Endothelial cell of umbilical vein (primary cell): ENCODE results near the gene C12orf43. TPM values are rescaled to one million over a fixed set of nuclear protein-coding genes. Genes with fewer than 3 reads are reported as not detected.

Experiments used
- BruUV-seq: library from RNA; stranded (reverse); fragments of 400-500 nt; replicated peaks from 2 replicates; lab custom pipeline; 2021; lab: Mats Ljungman, UMichigan
- CTCF ChIA-PET: fragments of 300-600, 350-600 bp; sonication (Branson Sonifier 250); formaldehyde crosslinking; loops from one replicate; lab custom pipeline; 2021; ENCODE audit warnings: antibody characterized with exemption, inconsistent platforms; lab: Charles Lee
- POLR2A ChIA-PET: fragments of 300-600, 350-600 bp; sonication (Branson Sonifier 250); formaldehyde crosslinking; loops from one replicate; lab custom pipeline; 2021; ENCODE audit warnings: antibody characterized with exemption, inconsistent platforms; lab: Charles Lee
- DNase-seq: peaks from one replicate; pipeline ENCODE4 v3.0.0-alpha.2; 2011; ENCODE audit warnings: low read depth, low spot score
- FAIRE-seq: peaks from 2 replicates; lab custom pipeline; 2011; peaks lifted over from hg19 to GRCh38; lab: Jason Lieb, UNC
- H2AFZ ChIP-seq: 2 replicates; pipeline ENCODE4 v1.6.0; 2012; ENCODE audit warnings: low read depth, low read length, control low read depth, inconsistent platforms
- H3K27ac ChIP-seq: 2 replicates; pipeline ENCODE4 v1.5.1; 2011; ENCODE audit warnings: low read depth, mild to moderate bottlenecking, control low read depth, low read length, moderate library complexity; ENCODE audit not compliant: insufficient read depth
- H3K27me3 ChIP-seq, 2 experiments: 2 replicates each; pipeline versions ENCODE4 v1.6.0 to v1.6.1; 2011; ENCODE audit warnings: low read length in 2 of 2, mixed read lengths in 1 of 2; ENCODE audit not compliant: control insufficient read depth in 2 of 2, insufficient read depth in 2 of 2
- H3K36me3 ChIP-seq, 2 experiments: 2 replicates in 1 of 2; 3 replicates in 1 of 2; pipeline ENCODE4 v1.5.1; 2011; ENCODE audit warnings: low read length in 2 of 2, mild to moderate bottlenecking in 1 of 2, moderate library complexity in 1 of 2; ENCODE audit not compliant: control insufficient read depth in 2 of 2, insufficient read depth in 2 of 2; ENCODE audit errors: extremely low read depth in 1 of 2
- H3K4me1 ChIP-seq: 3 replicates; pipeline ENCODE4 v1.5.1; 2011; ENCODE audit warnings: mild to moderate bottlenecking, low read length; ENCODE audit not compliant: control insufficient read depth, insufficient read depth; ENCODE audit errors: extremely low read depth
- H3K4me2 ChIP-seq: 2 replicates; pipeline ENCODE4 v1.6.1; 2011; ENCODE audit warnings: low read length, control low read depth, mixed read lengths; ENCODE audit not compliant: insufficient read depth
- H3K4me3 ChIP-seq, 3 experiments: fragments of 200-600 bp in 1 of 3; sonication (generic), shearing (Covaris generic) in 1 of 3; replicated peaks in 1 of 3; 2 replicates each; pipeline ENCODE4 v1.5.1; 2011 to 2016; ENCODE audit warnings: control low read depth in 3 of 3, low read length in 3 of 3, mild to moderate bottlenecking in 2 of 3, inconsistent platforms in 1 of 3, low read depth in 1 of 3, moderate library complexity in 1 of 3; ENCODE audit not compliant: insufficient read depth in 1 of 3
- H3K79me2 ChIP-seq: 2 replicates; pipeline ENCODE4 v1.6.0; 2012; ENCODE audit warnings: low read length, inconsistent platforms; ENCODE audit not compliant: control insufficient read depth, insufficient read depth
- H3K9ac ChIP-seq: replicated peaks from 2 replicates; pipeline ENCODE3; 2011; ENCODE audit warnings: low read length, control low read depth; ENCODE audit not compliant: insufficient read depth; ENCODE audit errors: extremely low read depth
- H3K9me1 ChIP-seq: replicated peaks from 3 replicates; pipeline ENCODE4 v1.6.0; 2011; ENCODE audit warnings: mild to moderate bottlenecking, low read length; ENCODE audit not compliant: control insufficient read depth, insufficient read depth; ENCODE audit errors: extremely low read depth
- H3K9me3 ChIP-seq: replicated peaks from 2 replicates; pipeline ENCODE4 v1.5.1; 2012; ENCODE audit warnings: low read length, inconsistent platforms; ENCODE audit not compliant: control insufficient read depth, insufficient read depth
- H4K20me1 ChIP-seq: replicated peaks from 2 replicates; pipeline ENCODE3; 2011; ENCODE audit warnings: mild to moderate bottlenecking, low read length; ENCODE audit not compliant: control insufficient read depth, insufficient read depth; ENCODE audit errors: extremely low read depth
- CTCF ChIP-seq, 2 donors: IDR thresholded peaks; 1 replicate in 1 of 2; 2 replicates in 1 of 2; pipeline ENCODE4 v1.5.1; 2011; ENCODE audit warnings: low read length in 2 of 2, mild to moderate bottlenecking in 2 of 2, moderate library complexity in 2 of 2, control low read depth in 1 of 2, inconsistent platforms in 1 of 2, low read depth in 1 of 2; ENCODE audit not compliant: insufficient read depth in 1 of 2; ENCODE audit errors: extremely low read depth in 1 of 2
- EZH2 ChIP-seq: IDR thresholded peaks from 2 replicates; pipeline ENCODE4 v1.6.1; 2012; ENCODE audit warnings: borderline replicate concordance, low read depth, mild to moderate bottlenecking, moderate library complexity, low read length, inconsistent platforms; ENCODE audit not compliant: severe bottlenecking
- FOS ChIP-seq: IDR thresholded peaks from 2 replicates; pipeline ENCODE4 v1.6.1; 2011; ENCODE audit warnings: mild to moderate bottlenecking, low read length, moderate library complexity, borderline replicate concordance; ENCODE audit not compliant: insufficient read depth
- GATA2 ChIP-seq: IDR thresholded peaks from 2 replicates; pipeline ENCODE4 v1.7.0; 2011; ENCODE audit warnings: low read depth, mild to moderate bottlenecking, moderate library complexity, mixed read lengths, low read length; ENCODE audit not compliant: insufficient read length, insufficient read depth
- JUN ChIP-seq: IDR thresholded peaks from 2 replicates; pipeline ENCODE4 v1.6.1; 2011; ENCODE audit warnings: borderline replicate concordance, low read depth; ENCODE audit not compliant: insufficient read length, insufficient read depth
- MAX ChIP-seq: IDR thresholded peaks from 2 replicates; pipeline ENCODE4 v1.6.1; 2011; ENCODE audit not compliant: insufficient read depth, insufficient read length
- MYC ChIP-seq: IDR thresholded peaks from one replicate; pipeline ENCODE4 v1.6.1; 2011; ENCODE audit warnings: mild to moderate bottlenecking, low read depth, low read length
- POLR2A ChIP-seq: IDR thresholded peaks from 2 replicates; pipeline ENCODE4 v1.6.1; 2012; ENCODE audit warnings: low read depth, mild to moderate bottlenecking, control low read depth, low read length
- POLR2AphosphoS5 ChIP-seq: IDR thresholded peaks from 2 replicates; pipeline ENCODE4 v1.6.1; 2012; ENCODE audit warnings: low read depth, mild to moderate bottlenecking, control low read depth, low read length, moderate library complexity; ENCODE audit not compliant: insufficient read depth
- dilution Hi-C: fragments of 300-500 bp; cut with MboI; formaldehyde crosslinking; loops from one replicate; pipeline ENCODE4 v1.15.0; 2019; ENCODE audit warnings: low sequenced_read_pairs; ENCODE audit not compliant: extremely low pct_ligation_motif_present
- intact Hi-C: fragments of 100-400 bp; cut with micrococcal nuclease; formaldehyde crosslinking; loops from one replicate; pipeline ENCODE4 v1.10.0; 2022
- polyA plus RNA-seq, 4 experiments: library from polyadenylated mRNA; depleted of rRNA in 3 of 4; stranded (reverse) in 3 of 4; unstranded in 1 of 4; fragments of >200 nt; gene quantifications; 2 replicates each; pipeline versions ENCODE4 v1.2.1 to v1.2.3, GENCODE V29; 2011 to 2012; ENCODE audit warnings: missing spikeins in 1 of 4
- total RNA-seq: library from RNA; stranded (reverse); gene quantifications from 2 replicates; pipeline ENCODE4 v1.2.3, GENCODE V29; 2021

C12orf43 gene
- total and polyA plus RNA-seq, 2 donors (not counting 3 experiments of a cell fraction or from before 2014, with no cell fraction given), result 12.3 to 24.7 TPM

- Histone ChIP-seq H3K79me2 (no peaks in the 10 kb centered on the region), H4K20me1 (no peaks in the 10 kb centered on the region), H3K27me3 (no peaks in the 10 kb centered on the region), H3K9ac (no peak overlapping the region), H3K4me2 (no peak overlapping the region), H3K27ac (no peak overlapping the region), H2AFZ (no peak overlapping the region), H3K9me1 (no peaks in the 10 kb centered on the region), H3K36me3 (no peaks in the 10 kb centered on the region), H3K4me1 (no peaks in the 10 kb centered on the region), H3K4me3 (no peak overlapping the region), H3K9me3 (no peaks in the 10 kb centered on the region)
- no TSS peak for BruUV-seq
- ChIA-PET POLR2A (no interaction called here), CTCF (interaction anchor here (1.3 to 1.9 kb wide), 2 partner anchors 10 to 379 kb away, joined by 3 to 5 read pairs; no protein-coding TSS in a partner anchor)
- dilution Hi-C loops, result no loop called here
- DNase-seq, result no peak
- TF ChIP-seq EZH2 (no peak), JUN (no peak), MAX (no peak), FOS (no peak), GATA2 (no peak), MYC (no peak), POLR2AphosphoS5 (no peak), CTCF (IDR thresholded peaks at IDR 0.05; ENCODE audit: extremely low read depth in 1 of 2, insufficient read depth in 1 of 2, low read depth in 1 of 2, low read length in 2 of 2) (no peak), POLR2A (no peak)
- FAIRE-seq, result no peak
- intact Hi-C loops, result loop anchor here (2.0 kb wide), 1 partner anchor 18 kb away; no protein-coding TSS in a partner anchor
Measured at GRCh38 chr12:120962532-120963020, 53.7 kb downstream of the C12orf43 start.
